Left ventricle myocardium inferior (tissue), 1 donor: ENCODE measurements around the gene ID2. TPM values are rescaled to one million over a fixed set of nuclear protein-coding genes. Genes with fewer than 3 reads are reported as not detected.

ENCODE experiments used
- DNase-seq: peaks from one replicate; pipeline ENCODE4 v3.0.0-alpha.2; 2020
- H3K27ac ChIP-seq: fragments of 200-600 bp; replicated peaks from 2 replicates; pipeline ENCODE4 v1.8.0; 2021
- H3K27me3 ChIP-seq: fragments of 200-600 bp; 2 replicates; pipeline ENCODE4 v1.8.0; 2021; ENCODE audit warnings: low read depth
- H3K36me3 ChIP-seq: fragments of 200-600 bp; 2 replicates; pipeline ENCODE4 v1.8.0; 2021
- H3K4me1 ChIP-seq: fragments of 200-600 bp; 2 replicates; pipeline ENCODE4 v1.8.0; 2021
- H3K4me3 ChIP-seq: fragments of 200-600 bp; 2 replicates; pipeline ENCODE4 v1.8.0; 2021; ENCODE audit warnings: mild to moderate bottlenecking, moderate library complexity
- H3K9me3 ChIP-seq: fragments of 200-600 bp; replicated peaks from 2 replicates; pipeline ENCODE4 v1.8.0; 2021
- intact Hi-C: fragments of 100-400 bp; cut with micrococcal nuclease; formaldehyde crosslinking; loops from one replicate; pipeline ENCODE4 v1.11.0; 2022
- total RNA-seq: library from RNA; stranded (reverse); fragmentation: NEBNext Ultra II Directional; extraction: Animal tissue kit (Norgen Biotek cat#: 25700); gene quantifications from one replicate; pipeline ENCODE4 v1.2.1, GENCODE V29; 2021
- TF ChIP-seq, protein P1 (sequence below): fragments of 200-600 bp; IDR thresholded peaks from 2 replicates; pipeline ENCODE4 v1.8.0; 2021; ENCODE audit warnings: antibody characterized with exemption, mild to moderate bottlenecking, borderline replicate concordance
- donor health status: DM: no; HTN: yes; CAD: no; lungs with severe emphysema.

The ID2 gene
- total RNA-seq, 1 donor from 2014 or later = 32.2 TPM

DNA sequence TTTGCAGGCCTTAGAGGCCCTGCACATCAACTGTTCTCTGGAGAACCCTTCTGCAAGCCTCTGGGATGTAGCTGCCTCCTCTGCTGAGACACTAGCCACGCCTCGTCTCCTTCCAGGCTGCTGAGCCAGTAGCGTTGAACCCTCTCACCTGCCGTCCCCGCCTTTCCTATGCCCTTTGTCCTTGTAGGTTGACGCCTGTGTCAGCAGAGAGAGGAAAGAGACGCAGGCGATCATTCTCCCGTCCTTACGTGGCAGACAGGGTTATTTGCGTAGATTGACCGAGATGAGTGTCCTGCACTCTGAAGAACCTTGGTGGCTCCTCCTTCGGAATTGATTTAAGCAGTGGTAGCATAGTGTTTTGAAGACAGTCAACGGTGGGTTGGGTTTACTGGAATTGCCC, 27.8 kb downstream of the ID2 start:
- TF ChIP-seq, protein P1, sequence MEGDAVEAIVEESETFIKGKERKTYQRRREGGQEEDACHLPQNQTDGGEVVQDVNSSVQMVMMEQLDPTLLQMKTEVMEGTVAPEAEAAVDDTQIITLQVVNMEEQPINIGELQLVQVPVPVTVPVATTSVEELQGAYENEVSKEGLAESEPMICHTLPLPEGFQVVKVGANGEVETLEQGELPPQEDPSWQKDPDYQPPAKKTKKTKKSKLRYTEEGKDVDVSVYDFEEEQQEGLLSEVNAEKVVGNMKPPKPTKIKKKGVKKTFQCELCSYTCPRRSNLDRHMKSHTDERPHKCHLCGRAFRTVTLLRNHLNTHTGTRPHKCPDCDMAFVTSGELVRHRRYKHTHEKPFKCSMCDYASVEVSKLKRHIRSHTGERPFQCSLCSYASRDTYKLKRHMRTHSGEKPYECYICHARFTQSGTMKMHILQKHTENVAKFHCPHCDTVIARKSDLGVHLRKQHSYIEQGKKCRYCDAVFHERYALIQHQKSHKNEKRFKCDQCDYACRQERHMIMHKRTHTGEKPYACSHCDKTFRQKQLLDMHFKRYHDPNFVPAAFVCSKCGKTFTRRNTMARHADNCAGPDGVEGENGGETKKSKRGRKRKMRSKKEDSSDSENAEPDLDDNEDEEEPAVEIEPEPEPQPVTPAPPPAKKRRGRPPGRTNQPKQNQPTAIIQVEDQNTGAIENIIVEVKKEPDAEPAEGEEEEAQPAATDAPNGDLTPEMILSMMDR = no peak
- Histone ChIP-seq H3K36me3 (no peaks in the 10 kb centered on the region), H3K27ac (no peak overlapping the region), H3K4me3 (no peak overlapping the region), H3K9me3 (no peaks in the 10 kb centered on the region), H3K4me1 (no peaks in the 10 kb centered on the region), H3K27me3 (peaks cover 18% of the 10 kb centered on the region)
- DNase-seq = no peak
- intact Hi-C loops = no loop called here

DNA sequence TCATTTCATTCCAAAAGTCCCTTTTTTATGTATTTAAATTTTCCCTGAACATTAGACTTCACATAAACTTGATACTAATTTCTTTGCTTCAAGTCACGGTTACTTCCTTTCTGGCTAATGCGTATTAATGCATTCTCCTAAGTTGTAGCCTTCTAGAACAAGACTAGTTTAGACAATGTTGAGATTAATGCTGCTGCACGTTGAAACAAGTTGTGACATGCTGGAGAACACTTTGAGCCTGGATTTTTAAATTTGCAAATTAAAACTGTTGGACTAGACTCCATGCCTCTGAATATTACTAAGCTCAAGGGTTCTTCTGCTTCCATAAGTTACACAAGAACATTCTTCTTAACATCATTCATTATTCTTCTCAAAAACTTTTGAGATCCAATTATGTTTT, 29.1 kb downstream of the ID2 start:
- no peak overlapping the region for H3K27ac ChIP-seq
- intact Hi-C loops = no loop called here
- TF ChIP-seq, protein P1 = no peak
- no peak for DNase-seq
- no peaks in the 10 kb centered on the region for H3K4me1 ChIP-seq
- H3K9me3 ChIP-seq = no peaks in the 10 kb centered on the region
- no peak overlapping the region for H3K4me3 ChIP-seq
- H3K27me3 ChIP-seq = peaks cover 18% of the 10 kb centered on the region
- no peaks in the 10 kb centered on the region for H3K36me3 ChIP-seq

GRCh38 chr2:8714283-8714682, 32.4 kb downstream of the ID2 start:
- Histone ChIP-seq H3K4me1 (no peaks in the 10 kb centered on the region), H3K9me3 (no peaks in the 10 kb centered on the region), H3K27me3 (peaks cover 12% of the 10 kb centered on the region), H3K4me3 (no peak overlapping the region), H3K27ac (no peak overlapping the region), H3K36me3 (no peaks in the 10 kb centered on the region)
- TF ChIP-seq, protein P1 = no peak
- intact Hi-C loops = no loop called here
- DNase-seq = peak; percentile 35

GRCh38 chr2:8714971-8715370, 33.1 kb downstream of the ID2 start:
- H3K9me3 ChIP-seq = no peaks in the 10 kb centered on the region
- TF ChIP-seq, protein P1 = no peak
- no peaks in the 10 kb centered on the region for H3K36me3 ChIP-seq
- intact Hi-C loops = no loop called here
- H3K27ac ChIP-seq = no peak overlapping the region
- no peak for DNase-seq
- H3K4me1 ChIP-seq = no peaks in the 10 kb centered on the region
- H3K27me3 ChIP-seq = peaks cover 8% of the 10 kb centered on the region
- H3K4me3 ChIP-seq = no peak overlapping the region

DNA sequence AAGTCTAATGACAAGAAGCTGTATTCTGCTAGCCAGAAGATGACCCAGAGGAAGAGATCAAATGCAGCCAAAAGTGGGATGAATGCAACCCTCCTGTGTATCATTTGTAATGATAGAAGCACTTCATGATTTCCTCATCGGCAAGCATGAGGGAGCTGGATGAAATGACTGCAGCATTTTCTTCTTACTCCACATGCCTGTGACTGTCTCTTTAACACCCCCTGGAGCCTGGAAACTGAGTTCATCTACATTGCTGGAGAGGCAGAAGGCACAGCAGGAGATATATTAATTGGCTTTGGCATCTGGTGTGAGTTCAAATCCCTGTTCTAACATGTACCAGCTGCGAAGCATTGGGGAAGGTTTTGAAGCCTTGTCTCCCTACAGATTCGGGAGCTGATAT, 37.7 kb downstream of the ID2 start:
- Histone ChIP-seq H3K9me3 (no peaks in the 10 kb centered on the region), H3K4me3 (no peak overlapping the region), H3K27ac (no peak overlapping the region), H3K27me3 (no peaks in the 10 kb centered on the region), H3K36me3 (peaks cover 4% of the 10 kb centered on the region), H3K4me1 (peaks cover 4% of the 10 kb centered on the region)
- intact Hi-C loops = no loop called here
- no peak for DNase-seq
- TF ChIP-seq, protein P1 = no peak

DNA sequence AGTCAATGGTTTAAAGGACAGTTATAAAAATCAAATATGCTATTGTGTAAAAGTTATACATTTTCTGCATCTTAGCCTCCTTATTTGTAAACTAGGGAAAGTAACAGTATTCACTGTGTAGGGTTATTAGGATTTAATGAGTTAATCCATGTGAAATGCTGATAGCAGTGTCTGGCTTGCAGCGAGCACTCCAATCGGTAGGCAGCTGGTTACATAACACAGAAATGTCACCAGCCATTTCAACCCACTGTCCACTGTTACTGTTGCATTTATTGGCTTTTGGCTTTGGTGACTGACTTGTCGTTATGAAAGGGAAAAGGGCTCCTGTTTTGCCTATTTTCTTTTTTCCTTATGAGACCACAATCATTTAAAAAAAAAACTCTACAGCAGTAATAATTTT, 38.9 kb downstream of the ID2 start:
- H3K9me3 ChIP-seq = no peaks in the 10 kb centered on the region
- no peak overlapping the region for H3K27ac ChIP-seq
- H3K36me3 ChIP-seq = peaks cover 4% of the 10 kb centered on the region
- H3K4me3 ChIP-seq = no peak overlapping the region
- peaks cover 4% of the 10 kb centered on the region for H3K4me1 ChIP-seq
- no peaks in the 10 kb centered on the region for H3K27me3 ChIP-seq
- intact Hi-C loops = no loop called here
- no peak for DNase-seq
- TF ChIP-seq, protein P1 = no peak
